CD4-positive, alpha-beta T cell treated with Interleukin-17A for 4 hours (primary cell): ENCODE data around the gene LHX3.

Experiments used
- DNase-seq: peaks from one replicate; pipeline ENCODE4 v3.0.0-alpha.2; 2020; ENCODE audit warnings: mixed read lengths

LHX3 gene

GRCh38 chr9:136191099-136191959 is 13.6 kb downstream of the LHX3 start:
- DNase-seq = no peak

GRCh38 chr9:136190656-136191055 is 14.3 kb downstream of the LHX3 start:
- no peak for DNase-seq

DNA sequence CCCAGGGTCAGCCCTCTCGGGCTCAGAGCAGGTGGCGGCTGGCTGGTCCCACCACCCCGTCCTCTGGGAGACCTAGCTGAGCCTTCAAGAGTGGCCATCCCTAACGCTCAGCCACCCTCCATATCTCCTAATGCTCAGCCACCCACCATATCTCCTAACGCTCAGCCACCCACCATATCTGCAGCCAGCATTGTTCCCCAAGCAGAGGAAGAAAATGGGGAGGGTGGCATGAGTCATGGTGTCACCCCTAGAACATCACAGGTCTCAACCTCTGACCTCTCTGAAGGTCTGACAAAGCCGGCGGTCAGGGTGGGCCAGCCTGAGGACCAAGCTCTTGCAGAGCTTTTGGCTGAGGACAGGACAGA is 14.7 kb downstream of the LHX3 start:
- DNase-seq = no peak

GRCh38 chr9:136189394-136190236 is 15.3 kb downstream of the LHX3 start:
- DNase-seq = no peak

DNA sequence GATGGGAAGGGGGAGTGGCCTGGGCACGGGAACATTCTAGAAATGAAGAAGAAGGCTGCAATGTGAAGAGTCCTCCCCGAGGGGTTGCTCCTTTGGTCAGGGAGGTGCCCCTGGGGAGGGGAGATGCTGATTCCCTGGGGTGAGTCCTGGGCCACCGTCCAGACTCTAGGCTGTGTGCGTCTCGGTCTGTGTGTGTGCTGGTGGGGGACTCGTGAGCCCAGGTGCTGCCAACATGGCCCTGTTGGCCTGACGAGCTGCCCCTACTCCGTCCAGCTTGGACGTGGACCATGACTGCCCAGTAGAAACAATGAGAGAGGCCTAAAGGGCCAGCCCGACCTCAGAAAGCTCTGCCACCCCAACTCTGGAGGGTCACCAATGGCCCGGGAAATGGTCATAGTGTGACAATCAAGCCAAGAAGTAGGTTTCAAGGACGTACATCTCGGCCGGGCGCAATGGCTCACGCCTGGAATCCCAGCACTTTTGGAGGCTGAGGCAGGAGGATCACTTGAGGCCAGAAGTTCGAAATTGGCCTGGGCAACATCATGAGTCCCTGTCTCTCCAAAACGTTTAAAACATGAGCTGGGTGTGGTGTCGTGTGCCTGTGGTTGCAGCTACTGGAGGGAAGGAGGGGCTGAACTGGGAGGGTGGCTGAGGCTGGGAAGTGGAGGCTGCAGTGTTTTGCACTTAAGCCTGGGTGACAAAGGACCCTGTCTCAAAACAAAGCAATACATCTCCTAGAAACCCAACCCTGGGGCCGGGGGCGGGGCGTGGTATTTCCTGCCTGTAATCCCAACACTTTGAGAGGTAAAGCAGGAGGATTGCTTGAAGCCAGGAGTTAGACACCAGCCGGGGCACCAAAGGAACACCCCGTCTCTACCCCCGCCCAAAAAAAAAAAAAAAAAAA is 17.0 kb downstream of the LHX3 start:
- no peak for DNase-seq

- DNase-seq = no peak
Observed at GRCh38 chr9:136187197-136187596, 17.7 kb downstream of the LHX3 start.

- DNase-seq = no peak
Observed at GRCh38 chr9:136186386-136186785, 18.5 kb downstream of the LHX3 start.

DNA sequence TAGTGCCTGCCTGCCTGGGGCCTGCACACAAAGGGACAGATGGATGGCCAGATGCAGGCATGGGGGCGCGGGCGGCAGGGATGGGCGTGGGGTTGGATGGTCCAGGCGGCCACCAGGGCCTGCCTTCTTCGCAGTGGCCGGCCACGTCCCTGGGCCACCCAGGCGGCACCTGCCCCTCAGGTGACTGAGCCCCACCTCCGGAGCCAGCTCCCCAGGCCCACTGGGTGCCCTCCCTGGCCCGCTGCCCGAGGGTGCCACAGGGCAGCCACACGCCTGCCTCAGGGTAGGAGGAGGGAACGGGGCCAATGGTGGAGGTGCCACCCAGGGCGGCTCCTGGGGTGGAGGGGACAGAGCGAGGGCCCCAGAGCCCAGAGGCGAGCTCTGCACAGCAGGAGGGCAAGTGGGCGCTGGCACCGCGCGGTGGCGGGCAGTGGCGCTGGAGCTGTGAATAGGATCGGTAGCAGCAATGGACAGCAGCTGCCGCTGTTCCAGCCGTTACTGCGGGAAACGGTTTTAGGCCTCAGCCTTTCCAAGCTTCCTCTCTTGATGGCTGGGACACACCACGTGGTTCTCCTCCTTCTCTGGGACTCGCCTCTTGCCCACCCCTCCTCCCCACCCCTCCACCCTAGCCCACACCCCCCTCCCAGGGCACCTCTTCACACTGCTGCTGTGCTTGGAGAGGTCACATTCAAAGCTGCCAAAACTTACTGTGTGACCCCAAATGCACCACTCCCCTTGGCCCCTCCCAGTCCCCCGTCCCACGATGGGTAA is 19.1 kb downstream of the LHX3 start:
- no peak for DNase-seq

GRCh38 chr9:136185066-136185465 is 19.9 kb downstream of the LHX3 start:
- no peak for DNase-seq

DNA sequence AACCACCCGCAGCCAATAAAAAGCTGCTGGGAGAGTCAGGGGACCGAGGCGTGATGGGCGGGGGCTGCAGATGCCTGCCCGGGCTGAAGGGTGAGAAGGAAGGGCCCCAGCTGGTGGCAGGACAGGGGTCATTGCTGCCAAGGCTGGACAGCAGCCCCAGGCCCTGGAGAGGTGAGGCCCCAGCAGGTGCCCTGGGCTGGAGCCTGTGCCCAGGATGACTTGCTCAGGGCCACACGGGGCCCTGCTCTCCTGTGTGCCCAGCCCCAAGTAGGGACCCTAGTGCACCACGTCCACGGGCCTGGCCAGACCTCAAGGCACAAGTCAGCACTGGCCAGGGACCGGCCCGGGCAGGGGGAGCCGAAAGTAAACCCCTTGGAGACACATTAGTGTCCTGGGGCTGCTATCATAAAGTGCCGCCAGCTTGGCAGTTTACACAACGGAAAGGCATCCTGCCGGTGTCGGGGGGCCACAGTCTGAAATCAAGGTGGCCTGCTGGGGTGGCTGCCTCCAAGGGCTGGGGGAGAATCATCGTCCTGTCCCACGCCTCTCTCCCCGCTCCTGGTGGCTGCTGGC is 22.0 kb downstream of the LHX3 start:
- no peak for DNase-seq

DNA sequence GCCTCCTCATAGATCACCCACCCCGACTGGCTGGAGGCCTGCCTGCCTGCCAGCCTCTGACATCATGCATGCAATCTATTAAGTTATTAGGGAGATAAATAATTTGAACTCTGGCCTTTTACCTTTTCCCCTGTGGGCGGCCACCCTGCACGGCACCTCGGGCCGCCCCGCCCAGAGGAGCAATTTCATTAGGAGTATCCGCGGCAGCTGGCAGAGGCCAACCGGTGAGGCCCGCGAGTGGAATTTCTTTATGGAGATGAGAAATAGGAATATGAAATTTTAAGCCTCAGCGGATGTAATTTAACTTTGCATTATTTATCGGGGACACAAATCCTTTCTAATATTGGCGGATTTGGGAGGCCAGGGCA is 22.5 kb downstream of the LHX3 start:
- no peak for DNase-seq

DNA sequence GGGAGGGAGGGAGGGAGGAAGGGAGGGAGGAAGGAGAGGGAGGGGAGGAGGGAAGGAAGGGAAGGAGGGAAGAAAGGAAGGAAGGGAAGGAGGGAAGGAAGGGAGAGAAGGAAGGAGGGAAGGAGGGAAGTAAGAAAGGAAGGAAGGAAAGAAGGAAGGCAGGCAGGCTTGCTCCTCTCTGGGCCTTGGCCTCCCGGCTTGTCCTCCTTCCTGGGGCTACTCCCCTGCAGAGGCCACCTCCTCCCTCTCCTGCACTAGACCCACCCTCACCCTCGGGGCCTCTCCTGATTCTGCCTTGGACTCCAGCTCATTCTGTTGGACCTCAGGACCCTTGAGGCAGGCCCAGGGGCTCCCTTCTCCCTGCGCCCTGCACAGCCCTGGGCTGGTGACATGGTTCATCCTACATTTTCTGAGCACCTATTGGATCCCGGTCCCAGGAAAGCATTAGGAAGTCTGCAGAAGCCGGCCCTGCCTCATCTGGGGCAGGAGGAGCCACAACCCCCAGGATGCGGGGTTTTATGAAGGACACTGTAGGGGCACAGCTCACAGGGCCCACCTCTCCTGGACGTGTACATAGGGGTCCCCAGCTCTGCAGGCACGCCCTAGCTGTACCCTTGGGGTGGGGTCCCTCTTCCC is 23.0 kb downstream of the LHX3 start:
- DNase-seq = no peak

DNA sequence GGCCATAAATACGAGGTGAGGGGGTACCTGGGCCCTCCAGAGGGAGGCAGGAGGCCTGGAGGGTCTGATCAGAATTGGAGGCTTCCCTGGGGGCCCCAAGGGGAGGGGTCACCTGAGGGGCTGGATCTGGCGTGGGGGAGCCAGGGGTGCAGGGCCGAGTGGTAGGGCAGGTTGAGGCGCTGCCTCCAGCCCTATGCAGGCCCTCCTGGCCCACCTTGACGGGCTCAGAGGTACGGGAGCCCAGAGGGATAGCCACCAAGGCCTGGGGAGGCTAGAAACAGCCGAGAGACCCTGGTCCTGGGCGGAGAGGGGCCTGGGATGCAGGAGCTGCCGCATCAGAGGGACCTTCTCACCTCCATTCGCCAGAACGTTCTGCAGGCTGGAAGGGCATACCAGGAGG is 24.3 kb downstream of the LHX3 start:
- no peak for DNase-seq

DNA sequence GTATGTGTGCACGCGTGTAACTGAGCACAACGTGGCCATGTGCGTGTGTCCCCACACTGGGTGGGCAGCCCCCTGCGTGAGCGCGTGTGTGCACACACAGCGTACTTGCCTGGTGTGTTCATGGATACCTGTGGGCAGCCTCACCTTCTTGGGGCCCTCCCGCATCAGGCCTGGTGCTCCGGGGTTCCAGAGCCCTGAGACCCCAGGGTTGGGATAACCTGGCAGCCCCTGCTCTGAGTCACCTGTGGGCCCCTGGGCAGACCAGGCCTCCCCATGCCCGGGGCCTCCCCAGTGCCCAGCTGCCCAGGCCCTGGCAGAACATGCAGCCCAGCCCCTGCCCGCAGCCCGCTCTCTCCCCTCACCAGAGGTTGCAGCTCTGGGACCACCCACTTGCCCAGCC is 25.2 kb downstream of the LHX3 start:
- DNase-seq = no peak

- DNase-seq = no peak
Observed at GRCh38 chr9:136179101-136179616, 25.8 kb downstream of the LHX3 start.

- DNase-seq = no peak
Observed at GRCh38 chr9:136178773-136179075, 26.2 kb downstream of the LHX3 start.

DNA sequence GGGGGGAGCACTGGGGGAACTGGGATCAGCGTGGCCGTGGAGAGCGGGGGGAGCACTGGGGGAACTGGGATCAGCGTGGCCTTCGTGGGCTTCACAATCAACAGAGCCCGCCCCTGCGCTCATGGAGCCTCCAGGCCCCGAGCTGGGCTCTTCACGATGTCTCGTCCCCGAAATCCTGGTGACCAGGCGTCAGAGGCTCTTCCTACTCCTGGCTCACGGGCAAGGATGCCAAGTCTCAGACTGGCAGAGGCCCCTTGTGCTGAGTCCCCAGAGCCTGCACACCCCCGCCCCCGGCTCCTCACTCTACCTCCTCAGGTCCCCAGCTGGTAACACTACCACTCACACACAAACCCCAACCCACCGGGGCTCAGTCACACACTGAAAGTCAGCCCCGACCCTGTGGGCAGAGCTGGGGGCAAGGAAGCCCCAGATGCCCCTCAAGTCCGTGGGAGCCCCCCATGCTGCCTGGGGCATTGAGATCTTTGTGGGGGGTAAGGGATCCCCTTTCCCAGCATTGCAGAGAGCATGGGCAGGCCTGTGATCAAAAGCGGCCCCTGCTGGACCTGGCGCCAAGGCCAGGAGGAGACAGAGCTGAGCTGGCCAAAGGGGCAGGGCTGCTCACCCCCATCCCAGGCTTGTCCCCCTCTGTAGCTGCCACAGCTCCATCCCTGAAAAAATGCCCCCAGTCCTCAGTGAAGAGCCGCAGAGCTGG is 26.7 kb downstream of the LHX3 start:
- no peak for DNase-seq

DNA sequence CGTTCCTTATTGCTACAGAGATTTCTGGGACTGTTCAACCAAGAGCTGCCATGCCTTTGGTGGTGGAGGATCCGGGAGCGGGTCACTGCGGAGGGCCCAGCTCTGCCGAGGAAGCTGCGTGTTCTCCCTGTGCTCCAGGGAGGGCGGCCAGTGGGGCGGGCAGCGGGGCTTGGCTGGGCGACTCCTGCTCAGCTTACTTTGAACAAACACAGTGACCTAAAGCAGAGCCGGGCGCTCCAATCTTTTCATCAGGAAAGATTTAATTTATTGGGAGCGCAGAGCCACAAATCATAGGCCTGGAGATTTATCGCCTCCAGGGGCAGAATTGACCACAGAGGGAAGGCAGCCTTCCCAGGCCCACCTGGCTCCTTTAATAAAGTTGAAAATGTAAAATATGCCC is 27.7 kb downstream of the LHX3 start:
- no peak for DNase-seq

GRCh38 chr9:136175616-136176197 is 29.2 kb downstream of the LHX3 start:
- DNase-seq = no peak
